Mesenchymal stem cell (in vitro differentiated cells and primary cell): ENCODE measurements around the gene BRD3.

Experiments
- DNase-seq: peaks from one replicate; pipeline ENCODE4 v3.0.0-alpha.2; 2013
- H2AFZ ChIP-seq: one replicate; pipeline ENCODE4 v1.6.1; 2013; ENCODE audit warnings: low read depth, mild to moderate bottlenecking, control low read depth, inconsistent platforms, low read length, moderate library complexity
- H2AK5ac ChIP-seq: 2 replicates; pipeline ENCODE4 v1.6.1; 2013; ENCODE audit warnings: low read length, moderate library complexity, mild to moderate bottlenecking, inconsistent platforms; ENCODE audit not compliant: severe bottlenecking
- H2BK120ac ChIP-seq: one replicate; pipeline ENCODE4 v1.6.1; 2013; ENCODE audit warnings: low read depth, mild to moderate bottlenecking, inconsistent platforms, low read length, moderate library complexity
- H2BK12ac ChIP-seq, 2 experiments: one replicate each; pipeline ENCODE4 v1.6.1; 2013; ENCODE audit warnings: inconsistent platforms in 2 of 2, low read length in 2 of 2, mild to moderate bottlenecking in 2 of 2, moderate library complexity in 2 of 2, control low read depth in 1 of 2
- H2BK15ac ChIP-seq: one replicate; pipeline ENCODE4 v1.6.1; 2013; ENCODE audit warnings: mild to moderate bottlenecking, low read depth, inconsistent platforms; ENCODE audit not compliant: poor library complexity, severe bottlenecking
- H2BK5ac ChIP-seq: 2 replicates; pipeline ENCODE4 v1.6.1; 2013; ENCODE audit warnings: low read depth, mild to moderate bottlenecking, low read length, control low read depth, inconsistent platforms; ENCODE audit not compliant: poor library complexity, severe bottlenecking
- H3K14ac ChIP-seq, 2 experiments: one replicate each; pipeline ENCODE4 v1.6.1; 2013; ENCODE audit warnings: inconsistent platforms in 2 of 2, low read length in 2 of 2, control low read depth in 1 of 2, mild to moderate bottlenecking in 1 of 2, moderate library complexity in 1 of 2
- H3K18ac ChIP-seq, 2 experiments: one replicate each; pipeline ENCODE4 v1.6.1; 2013; ENCODE audit warnings: inconsistent platforms in 2 of 2, low read length in 2 of 2, control low read depth in 1 of 2, low read depth in 1 of 2, mild to moderate bottlenecking in 1 of 2
- H3K23ac ChIP-seq, 2 experiments: one replicate each; pipeline ENCODE4 v1.6.1; 2013; ENCODE audit warnings: inconsistent platforms in 2 of 2, low read length in 2 of 2, mild to moderate bottlenecking in 2 of 2, moderate library complexity in 2 of 2, control low read depth in 1 of 2
- H3K27ac ChIP-seq: 2 replicates; pipeline ENCODE4 v1.5.1; 2013; ENCODE audit warnings: mild to moderate bottlenecking, moderate library complexity, low read length, control low read depth, inconsistent platforms; ENCODE audit not compliant: poor library complexity, severe bottlenecking
- H3K27me3 ChIP-seq, 2 experiments: 2 replicates each; pipeline versions ENCODE4 v1.6.1 to v1.7.0; 2013; ENCODE audit warnings: low read length in 2 of 2, mild to moderate bottlenecking in 2 of 2, moderate library complexity in 2 of 2, control low read depth in 1 of 2, inconsistent platforms in 1 of 2; ENCODE audit not compliant: control insufficient read depth in 1 of 2, insufficient read depth in 1 of 2
- H3K36me3 ChIP-seq, 2 experiments: 2 replicates each; pipeline versions ENCODE4 v1.6.1 to v1.7.0; 2013; ENCODE audit warnings: low read length in 2 of 2, control low read depth in 1 of 2, inconsistent platforms in 1 of 2, low read depth in 1 of 2, mild to moderate bottlenecking in 1 of 2; ENCODE audit not compliant: insufficient read depth in 2 of 2, control insufficient read depth in 1 of 2
- H3K4ac ChIP-seq, 2 experiments: one replicate each; pipeline ENCODE4 v1.6.1; 2013; ENCODE audit warnings: inconsistent platforms in 2 of 2, low read length in 2 of 2, mild to moderate bottlenecking in 2 of 2, moderate library complexity in 2 of 2, control low read depth in 1 of 2, low read depth in 1 of 2
- H3K4me1 ChIP-seq: 2 replicates; pipeline ENCODE4 v1.6.1; 2013; ENCODE audit warnings: low read depth, low read length, control low read depth; ENCODE audit not compliant: control insufficient read depth, insufficient read depth
- H3K4me2 ChIP-seq: 2 replicates; pipeline ENCODE4 v1.6.1; 2013; ENCODE audit warnings: low read length, mild to moderate bottlenecking, inconsistent platforms; ENCODE audit not compliant: poor library complexity, severe bottlenecking
- H3K4me3 ChIP-seq, 2 experiments: 2 replicates each; pipeline versions ENCODE4 v1.5.1 to v1.7.0; 2013; ENCODE audit warnings: low read length in 2 of 2, mild to moderate bottlenecking in 2 of 2, control low read depth in 1 of 2, low read depth in 1 of 2; ENCODE audit not compliant: insufficient read depth in 1 of 2
- H3K79me1 ChIP-seq: replicated peaks from 2 replicates; pipeline ENCODE4 v1.6.1; 2013; ENCODE audit warnings: mild to moderate bottlenecking, control low read depth, low read length, inconsistent platforms; ENCODE audit not compliant: poor library complexity, severe bottlenecking
- H3K9ac ChIP-seq: 2 replicates; pipeline ENCODE4 v1.7.0; 2013; ENCODE audit warnings: mild to moderate bottlenecking, low read length, moderate library complexity
- H3K9me3 ChIP-seq: 2 replicates; pipeline ENCODE4 v1.7.0; 2013; ENCODE audit warnings: mild to moderate bottlenecking, low read length; ENCODE audit not compliant: control insufficient read depth
- H4K8ac ChIP-seq: one replicate; pipeline ENCODE4 v1.6.1; 2013; ENCODE audit warnings: inconsistent platforms, mild to moderate bottlenecking, low read length, moderate library complexity
- H4K91ac ChIP-seq: one replicate; pipeline ENCODE4 v1.6.1; 2013; ENCODE audit warnings: mild to moderate bottlenecking, low read length, inconsistent platforms
- WGBS: methylation state at CpG from one replicate; pipeline ENCODE4 v1.1.7; 2013; ENCODE audit warnings: mixed read lengths; 5-methylcytosine and 5-hydroxymethylcytosine counted together

BRD3 gene

GRCh38 chr9:134048582-134048968 lies 19.3 kb downstream of the BRD3 start:
- peaks cover 52% of the 10 kb centered on the region for H3K79me1 ChIP-seq
- H3K14ac ChIP-seq: no peak overlapping the region
- no peak overlapping the region for H3K4me2 ChIP-seq
- H3K27ac ChIP-seq: no peak overlapping the region
- peaks cover 91 to 94% of the 10 kb centered on the region in 2 experiments for H3K36me3 ChIP-seq
- no peak overlapping the region for H2AFZ ChIP-seq
- no peak overlapping the region for H4K8ac ChIP-seq
- no peaks in the 10 kb centered on the region for H3K27me3 ChIP-seq
- no peak overlapping the region for H3K9ac ChIP-seq
- WGBS: 96% methylated on average over 12 of the region's 12 CpGs
- no peak overlapping the region for H3K18ac ChIP-seq
- H3K9me3 ChIP-seq: no peaks in the 10 kb centered on the region
- no peak overlapping the region for H3K23ac ChIP-seq
- H2AK5ac ChIP-seq: no peak overlapping the region
- no peak overlapping the region for H4K91ac ChIP-seq
- H3K4me1 ChIP-seq: peaks cover 1% of the 10 kb centered on the region
- no peak overlapping the region for H2BK5ac ChIP-seq
- DNase-seq: no peak
- H2BK12ac ChIP-seq: no peak overlapping the region
- H2BK120ac ChIP-seq: no peak overlapping the region
- no peak overlapping the region for H3K4me3 ChIP-seq
- H2BK15ac ChIP-seq: no peak overlapping the region
- no peak overlapping the region for H3K4ac ChIP-seq

- no peaks in the 10 kb centered on the region for H3K9me3 ChIP-seq
- H3K36me3 ChIP-seq: peaks cover 91 to 94% of the 10 kb centered on the region in 2 experiments
- no peak overlapping the region for H3K18ac ChIP-seq
- no peaks in the 10 kb centered on the region for H3K27me3 ChIP-seq
- H4K91ac ChIP-seq: peak overlapping the region; percentile 18
- H3K27ac ChIP-seq: no peak overlapping the region
- no peaks in the 10 kb centered on the region for H3K4me1 ChIP-seq
- no peak overlapping the region for H3K23ac ChIP-seq
- H2AFZ ChIP-seq: no peak overlapping the region
- no peak overlapping the region for H3K4me3 ChIP-seq
- no peak overlapping the region for H2BK5ac ChIP-seq
- H2BK15ac ChIP-seq: no peak overlapping the region
- no peak overlapping the region for H2BK120ac ChIP-seq
- no peak for DNase-seq
- WGBS: 97% methylated on average over 53 of the region's 53 CpGs
- no peak overlapping the region for H3K9ac ChIP-seq
- peaks cover 56% of the 10 kb centered on the region for H3K79me1 ChIP-seq
- H4K8ac ChIP-seq: no peak overlapping the region
- no peak overlapping the region for H2AK5ac ChIP-seq
- H3K4ac ChIP-seq: no peak overlapping the region
- no peak overlapping the region for H3K14ac ChIP-seq
- H3K4me2 ChIP-seq: no peak overlapping the region
- no peak overlapping the region for H2BK12ac ChIP-seq
These were observed 19.8 kb downstream of the BRD3 start for GRCh38 chr9:134047868-134048581.

- H2BK120ac ChIP-seq: no peak overlapping the region
- no peak overlapping the region for H4K91ac ChIP-seq
- no peak overlapping the region for H2AK5ac ChIP-seq
- no peak overlapping the region for H3K4me3 ChIP-seq
- no peak overlapping the region for H2BK15ac ChIP-seq
- no peak overlapping the region for H3K27ac ChIP-seq
- no peak overlapping the region for H2AFZ ChIP-seq
- no peaks in the 10 kb centered on the region for H3K4me1 ChIP-seq
- no peak overlapping the region for H3K18ac ChIP-seq
- no peaks in the 10 kb centered on the region for H3K27me3 ChIP-seq
- no peaks in the 10 kb centered on the region for H3K9me3 ChIP-seq
- H3K79me1 ChIP-seq: peaks cover 49% of the 10 kb centered on the region
- DNase-seq: no peak
- no peak overlapping the region for H2BK12ac ChIP-seq
- no peak overlapping the region for H4K8ac ChIP-seq
- H3K4me2 ChIP-seq: no peak overlapping the region
- no peak overlapping the region for H3K4ac ChIP-seq
- 93% methylated on average over 19 of the region's 21 CpGs for WGBS
- no peak overlapping the region for H3K23ac ChIP-seq
- H3K36me3 ChIP-seq: peaks cover 85 to 91% of the 10 kb centered on the region in 2 experiments
- no peak overlapping the region for H2BK5ac ChIP-seq
- H3K14ac ChIP-seq: no peak overlapping the region
- no peak overlapping the region for H3K9ac ChIP-seq
These were observed 20.7 kb downstream of the BRD3 start for GRCh38 chr9:134046894-134047681.

GRCh38 chr9:134045841-134046544 lies 21.8 kb downstream of the BRD3 start:
- peaks cover 85 to 94% of the 10 kb centered on the region in 2 experiments for H3K36me3 ChIP-seq
- no peak overlapping the region for H3K4me2 ChIP-seq
- no peak overlapping the region for H3K9ac ChIP-seq
- WGBS: 85% methylated on average over 26 of the region's 26 CpGs
- no peaks in the 10 kb centered on the region for H3K27me3 ChIP-seq
- no peak for DNase-seq
- no peak overlapping the region for H4K91ac ChIP-seq
- peaks cover 50% of the 10 kb centered on the region for H3K79me1 ChIP-seq
- no peaks in the 10 kb centered on the region for H3K9me3 ChIP-seq
- H3K18ac ChIP-seq: no peak overlapping the region
- no peak overlapping the region for H3K23ac ChIP-seq
- peaks cover 4% of the 10 kb centered on the region for H3K4me1 ChIP-seq
- H3K4me3 ChIP-seq: no peak overlapping the region
- H2BK5ac ChIP-seq: no peak overlapping the region
- H2BK120ac ChIP-seq: no peak overlapping the region
- no peak overlapping the region for H2BK15ac ChIP-seq
- H4K8ac ChIP-seq: no peak overlapping the region
- H3K14ac ChIP-seq: no peak overlapping the region
- no peak overlapping the region for H2AFZ ChIP-seq
- no peak overlapping the region for H2BK12ac ChIP-seq
- no peak overlapping the region for H3K4ac ChIP-seq
- H3K27ac ChIP-seq: no peak overlapping the region
- no peak overlapping the region for H2AK5ac ChIP-seq
